HCT116 (cell line): Measurements from ENCODE around the gene ZNF791.

ENCODE experiments used
- CTCF ChIP-seq, 3 experiments: fragments of 200-600 bp in 1 of 3; sonication (generic) in 1 of 3; IDR thresholded peaks in 2 of 3; conservative IDR thresholded peaks in 1 of 3; 2 replicates each; pipeline ENCODE4 v1.5.1; 2012 to 2017; ENCODE audit warnings: low read depth in 2 of 3, low read length in 2 of 3, antibody characterized with exemption in 1 of 3, borderline replicate concordance in 1 of 3, control low read depth in 1 of 3, mild to moderate bottlenecking in 1 of 3, mixed read lengths in 1 of 3, mixed run types in 1 of 3, moderate library complexity in 1 of 3; ENCODE audit not compliant: insufficient read depth in 1 of 3
- ELF1 ChIP-seq: IDR thresholded peaks from 2 replicates; pipeline ENCODE4 v1.6.1; 2012; ENCODE audit warnings: low read depth, borderline replicate concordance
- EZH2 ChIP-seq: fragments of 200-600 bp; sonication (generic); IDR thresholded peaks from 2 replicates; pipeline ENCODE4 v1.6.1; 2017; ENCODE audit warnings: antibody characterized with exemption, mixed run types
- JUND ChIP-seq: IDR thresholded peaks from 2 replicates; pipeline ENCODE4 v1.6.1; 2012
- MAX ChIP-seq: IDR thresholded peaks from 2 replicates; pipeline ENCODE4 v1.6.1; 2012
- POLR2A ChIP-seq: IDR thresholded peaks from 2 replicates; pipeline ENCODE4 v1.7.0; 2011; ENCODE audit warnings: borderline replicate concordance; ENCODE audit not compliant: insufficient read depth, insufficient read length; ENCODE audit errors: extremely low read depth
- POLR2AphosphoS5 ChIP-seq: IDR thresholded peaks from 2 replicates; pipeline ENCODE4 v1.6.1; 2011; ENCODE audit warnings: mild to moderate bottlenecking, low read depth, low read length, moderate library complexity
- SP1 ChIP-seq: IDR thresholded peaks from 2 replicates; pipeline ENCODE4 v1.6.1; 2012; ENCODE audit warnings: low read depth

- no peak for TF ChIP-seq CTCF (IDR thresholded peaks at IDR 0.05 in 2 of 3, conservative IDR thresholded peaks at IDR 0.05 in 1 of 3; ENCODE audit: borderline replicate concordance in 1 of 3, insufficient read depth in 1 of 3, low read depth in 2 of 3, low read length in 2 of 3)
- no peak for TF ChIP-seq MAX
- TF ChIP-seq POLR2AphosphoS5, result no peak
- TF ChIP-seq POLR2A, result no peak
- TF ChIP-seq EZH2, result no peak
- TF ChIP-seq SP1, result no peak
- no peak for TF ChIP-seq ELF1
- no peak for TF ChIP-seq JUND
These were observed 64.7 kb downstream of the ZNF791 start for GRCh38 chr19:12675399-12675798.
